Hypothalamus (tissue), 51 donors: Measurements from ENCODE around the gene NRG3.
"Not testable (repeated sequence)": the region's sequence is repeated elsewhere in the genome, so short reads cannot be mapped to it uniquely, and the experiment has no call there.

Experiments used
- DNase-seq, 51 donors: peaks; one replicate each; lab custom pipeline; 2025; lab: John Stamatoyannopoulos, UW

The NRG3 gene

GRCh38 chr10:82628373-82628772, 753.4 kb downstream of the NRG3 start:
- DNase-seq: no peak

- DNase-seq: no peak
Measured at GRCh38 chr10:82643076-82643475, 768.1 kb downstream of the NRG3 start.

GRCh38 chr10:82643601-82644000, 768.6 kb downstream of the NRG3 start:
- no peak for DNase-seq

GRCh38 chr10:82645221-82645620, 770.2 kb downstream of the NRG3 start:
- DNase-seq: no peak

GRCh38 chr10:82653244-82654155, 778.5 kb downstream of the NRG3 start:
- peak in 2 of 51 donors; percentile 2 to 20 for DNase-seq

- DNase-seq: no peak
Measured at GRCh38 chr10:82660205-82660604, 785.2 kb downstream of the NRG3 start.

- DNase-seq: no peak
Measured at GRCh38 chr10:82660986-82661385, 786.0 kb downstream of the NRG3 start.

- DNase-seq: no peak
Measured at GRCh38 chr10:82661701-82662100, 786.7 kb downstream of the NRG3 start.

GRCh38 chr10:82668221-82668895, 793.4 kb downstream of the NRG3 start:
- DNase-seq: no peak

- no peak for DNase-seq
Measured at GRCh38 chr10:82674036-82674435, 799.0 kb downstream of the NRG3 start.

- not testable (repeated sequence) for DNase-seq
Measured at GRCh38 chr10:82677932-82678331, 802.9 kb downstream of the NRG3 start.

GRCh38 chr10:82678451-82678850, 803.5 kb downstream of the NRG3 start:
- DNase-seq: not testable (repeated sequence)

GRCh38 chr10:82680608-82681007, 805.6 kb downstream of the NRG3 start:
- peak in 5 of 51 donors; percentile 2 to 20 (median 3) for DNase-seq

- no peak for DNase-seq
Measured at GRCh38 chr10:82683945-82684344, 809.0 kb downstream of the NRG3 start.

GRCh38 chr10:82685087-82685486, 810.1 kb downstream of the NRG3 start:
- DNase-seq: no peak

- peak in 1 of 51 donors; percentile 29 for DNase-seq
Measured at GRCh38 chr10:82691211-82691610, 816.2 kb downstream of the NRG3 start.

GRCh38 chr10:82692458-82692857, 817.5 kb downstream of the NRG3 start:
- DNase-seq: no peak

- DNase-seq: no peak
Measured at GRCh38 chr10:82721831-82722230, 846.8 kb downstream of the NRG3 start.

- DNase-seq: no peak
Measured at GRCh38 chr10:82722273-82722672, 847.3 kb downstream of the NRG3 start.

- no peak for DNase-seq
Measured at GRCh38 chr10:82736305-82736704, 861.3 kb downstream of the NRG3 start.

GRCh38 chr10:82737549-82737948, 862.6 kb downstream of the NRG3 start:
- peak in 11 of 51 donors; percentile 1 to 24 (median 5) for DNase-seq

GRCh38 chr10:82738592-82738991, 863.6 kb downstream of the NRG3 start:
- DNase-seq: no peak
